GM21423 (cell line): ENCODE measurements around the gene SSR3.

Experiments used
- ATAC-seq: cut with Tn5 transposase; IDR thresholded peaks from one replicate; pipeline ENCODE4 v1.9.1; 2021; ENCODE audit warnings: mild to moderate bottlenecking, moderate library complexity; ENCODE audit not compliant: unreplicated experiment

SSR3 gene

GRCh38 chr3:156539051-156539450 lies 15.9 kb downstream of the SSR3 start:
- ATAC-seq, result no peak

GRCh38 chr3:156536524-156537316 lies 18.2 kb downstream of the SSR3 start:
- ATAC-seq, result no peak

- ATAC-seq, result no peak
Measured at GRCh38 chr3:156535798-156536197, 19.1 kb downstream of the SSR3 start.

DNA sequence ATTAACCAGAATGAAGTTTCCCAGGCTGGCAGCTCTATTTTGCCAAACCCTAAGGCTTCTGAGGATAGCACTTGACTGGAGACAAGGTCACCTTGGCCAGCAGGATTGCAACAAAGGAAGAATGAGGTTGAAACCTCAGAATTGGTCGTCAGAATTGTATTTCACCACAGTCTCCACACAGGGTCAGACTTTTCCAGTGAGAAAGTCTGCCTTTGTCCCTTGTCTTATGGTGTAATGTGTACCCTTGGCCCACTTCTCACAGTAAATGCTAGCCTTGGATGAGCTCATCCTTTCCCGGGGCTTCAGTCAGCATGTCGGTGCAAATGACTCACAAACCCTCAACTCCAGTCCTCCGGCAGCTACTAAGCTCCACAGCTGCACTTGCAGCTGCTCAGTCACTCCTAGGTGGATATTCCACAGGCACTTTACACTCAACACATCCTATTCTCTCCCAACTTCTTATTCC lies 19.7 kb downstream of the SSR3 start:
- ATAC-seq, result peak; percentile 47

DNA sequence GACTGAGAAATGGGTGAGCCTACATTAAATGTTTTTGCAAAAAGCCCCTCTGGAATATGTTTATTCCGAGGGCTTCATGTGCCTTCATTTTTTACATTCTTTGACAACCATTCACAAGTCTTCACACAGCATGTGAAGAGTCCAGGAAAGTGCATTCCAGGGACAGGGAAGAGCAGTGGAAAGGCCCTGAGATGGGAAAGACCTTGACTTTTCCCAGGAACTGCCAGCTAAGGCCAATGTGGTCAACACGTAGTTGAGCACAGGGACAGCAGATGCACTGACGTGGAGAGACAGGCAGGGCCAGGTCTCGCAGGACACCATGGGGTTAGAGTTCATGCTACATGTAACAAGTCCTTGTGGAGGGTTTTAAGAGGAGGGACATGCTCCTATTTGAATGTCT lies 21.7 kb downstream of the SSR3 start:
- no peak for ATAC-seq

- ATAC-seq, result no peak
Measured at GRCh38 chr3:156532730-156533129, 22.2 kb downstream of the SSR3 start.

GRCh38 chr3:156530980-156531379 lies 23.9 kb downstream of the SSR3 start:
- ATAC-seq, result no peak

DNA sequence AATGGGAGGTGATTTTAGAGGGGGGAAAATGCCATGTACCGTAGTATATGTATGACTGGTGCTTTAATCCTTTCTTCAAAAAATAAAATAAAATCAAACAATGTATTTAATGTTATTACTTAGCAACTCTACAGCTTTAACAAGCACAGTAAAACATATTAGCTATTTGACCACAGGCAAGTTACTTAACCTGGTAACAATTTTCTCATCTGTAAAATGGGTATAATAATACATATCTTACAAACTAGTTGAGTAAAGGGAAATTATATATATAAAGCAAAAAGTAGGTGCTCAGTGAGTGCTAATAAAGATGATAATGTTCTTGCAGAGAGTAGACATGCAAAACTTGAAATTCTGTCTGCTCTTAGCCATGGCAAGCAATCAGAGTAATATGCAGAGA lies 27.9 kb downstream of the SSR3 start:
- no peak for ATAC-seq

- ATAC-seq, result no peak
Measured at GRCh38 chr3:156525808-156526207, 29.1 kb downstream of the SSR3 start.

DNA sequence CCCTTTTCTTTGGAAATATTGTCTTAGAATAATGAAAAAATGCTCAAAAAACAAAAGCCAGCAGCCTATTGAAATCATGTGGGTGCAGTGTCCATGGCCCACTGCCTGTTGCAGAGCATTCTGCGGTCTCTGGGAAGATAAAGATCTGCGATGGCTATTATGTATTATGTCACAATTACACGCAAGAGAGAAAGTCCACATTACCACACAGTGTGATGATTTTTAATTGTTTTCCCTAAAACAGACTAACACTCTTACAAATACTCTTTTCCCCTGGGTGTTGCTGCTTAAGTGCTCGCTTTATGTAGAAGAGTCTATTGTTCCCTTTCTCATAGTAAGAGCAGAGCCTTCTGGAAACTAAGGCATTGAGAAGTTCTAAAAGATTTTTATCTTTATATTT lies 32.2 kb downstream of the SSR3 start:
- ATAC-seq, result no peak

DNA sequence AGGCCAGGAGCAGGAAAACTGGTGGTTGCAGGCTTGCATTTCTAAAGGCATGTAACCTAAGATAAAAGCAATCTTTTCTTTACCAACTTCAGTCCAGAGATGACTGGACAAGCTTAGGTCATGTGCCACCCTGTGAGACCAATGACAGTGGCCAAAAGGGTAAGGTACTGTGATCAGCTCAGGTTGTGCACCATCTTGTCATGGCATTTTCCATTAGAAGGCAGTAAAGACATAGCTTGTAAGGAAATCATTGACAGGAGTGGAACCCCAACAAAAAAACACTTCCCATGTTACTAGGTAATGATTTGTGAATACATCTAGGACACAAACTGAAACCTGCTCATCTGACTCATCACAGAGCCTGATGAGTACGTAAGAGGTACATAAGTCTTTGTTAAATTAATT lies 35.2 kb downstream of the SSR3 start:
- peak; percentile 79 for ATAC-seq

DNA sequence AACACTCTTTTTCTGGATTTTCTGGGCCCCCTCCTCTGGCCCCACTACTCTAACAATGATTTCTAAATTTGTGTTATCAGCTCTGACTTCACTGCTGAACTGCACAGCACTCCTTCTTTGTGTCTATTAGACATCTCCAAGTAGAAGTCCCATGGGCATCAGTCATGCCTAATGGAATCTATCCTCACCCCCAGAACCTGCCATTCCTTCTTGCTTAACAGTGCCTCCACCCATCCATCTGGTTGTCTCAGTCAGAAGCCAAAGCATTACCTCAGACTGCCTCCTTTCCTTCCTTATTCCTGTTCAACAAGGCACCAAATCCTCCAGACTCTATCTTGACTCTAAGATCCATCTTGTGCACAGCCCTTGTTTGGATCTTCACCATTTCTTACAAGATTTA lies 36.2 kb downstream of the SSR3 start:
- no peak for ATAC-seq

DNA sequence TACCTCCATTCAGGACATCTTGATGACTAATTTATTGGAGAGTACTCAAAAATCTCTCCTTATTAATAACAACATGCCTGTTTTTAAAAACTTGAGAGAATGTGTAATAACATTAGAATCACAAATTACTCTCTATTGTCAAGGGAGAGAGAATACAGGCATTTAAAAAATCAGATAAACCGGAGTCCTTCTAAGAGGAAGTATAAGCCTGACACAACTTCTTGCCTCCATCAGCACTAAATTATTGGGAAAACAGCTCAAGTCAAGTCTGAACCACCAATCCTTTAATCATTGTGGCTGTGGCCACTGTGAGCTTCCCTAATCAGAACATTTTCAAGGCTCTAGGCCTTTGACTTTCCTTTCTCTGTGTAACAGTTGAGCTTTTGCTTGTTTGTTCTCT lies 38.0 kb downstream of the SSR3 start:
- no peak for ATAC-seq

GRCh38 chr3:156516284-156516683 lies 38.6 kb downstream of the SSR3 start:
- ATAC-seq, result no peak

DNA sequence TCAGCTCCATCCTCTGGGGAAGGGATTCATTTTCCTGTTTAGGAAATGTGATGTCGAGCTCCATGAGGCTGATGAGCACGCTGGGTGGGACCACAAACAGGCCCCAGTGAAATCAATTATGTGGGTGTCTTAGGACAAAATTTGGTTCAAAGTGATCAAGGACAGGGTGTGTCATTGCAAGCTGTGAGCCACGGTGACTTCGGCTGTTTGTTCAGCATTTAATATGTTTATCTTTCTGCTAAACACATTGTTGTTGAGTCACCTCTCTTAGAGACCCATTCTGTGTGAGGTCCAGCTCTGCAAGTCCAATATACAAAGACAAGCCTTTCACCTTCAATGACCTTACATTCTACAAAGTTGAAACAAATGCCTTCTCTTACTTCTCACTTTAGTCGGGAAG lies 41.3 kb downstream of the SSR3 start:
- ATAC-seq, result no peak

- no peak for ATAC-seq
Measured at GRCh38 chr3:156511987-156512677, 42.8 kb downstream of the SSR3 start.

GRCh38 chr3:156509189-156510174 lies 45.4 kb downstream of the SSR3 start:
- ATAC-seq, result peak; percentile 60

GRCh38 chr3:156507285-156507684 lies 47.6 kb downstream of the SSR3 start:
- no peak for ATAC-seq

DNA sequence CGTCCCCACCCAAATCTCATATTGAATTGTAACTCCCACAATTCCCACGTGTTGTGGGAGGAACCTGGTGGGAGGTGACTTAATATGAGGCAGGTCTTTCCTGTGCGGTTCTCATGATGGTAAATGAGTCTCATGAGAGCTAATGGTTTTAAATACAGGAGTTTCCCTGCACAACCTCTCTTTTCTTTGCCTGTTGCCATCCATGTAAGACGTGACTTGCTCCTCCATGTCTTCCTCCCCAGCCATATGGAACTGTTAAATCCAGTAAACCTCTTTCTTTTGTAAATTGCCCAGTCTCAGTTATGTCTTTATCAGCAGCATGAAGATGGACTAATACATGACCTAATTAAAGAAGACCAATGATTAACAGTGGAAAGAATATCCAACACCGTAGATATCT lies 56.6 kb downstream of the SSR3 start:
- ATAC-seq, result no peak

- no peak for ATAC-seq
Measured at GRCh38 chr3:156497326-156497725, 57.6 kb downstream of the SSR3 start.

GRCh38 chr3:156495816-156496215 lies 59.1 kb downstream of the SSR3 start:
- no peak for ATAC-seq
